Effector CD4-positive, alpha-beta T cell (primary cell): ENCODE results near the gene ARMC10.
"Not testable (repeated sequence)": the region's sequence is repeated elsewhere in the genome, so short reads cannot be mapped to it uniquely, and the experiment has no call there.

Experiments
- DNase-seq: peaks from one replicate; pipeline ENCODE4 v3.0.0-alpha.2; 2020

Gene ARMC10

DNA sequence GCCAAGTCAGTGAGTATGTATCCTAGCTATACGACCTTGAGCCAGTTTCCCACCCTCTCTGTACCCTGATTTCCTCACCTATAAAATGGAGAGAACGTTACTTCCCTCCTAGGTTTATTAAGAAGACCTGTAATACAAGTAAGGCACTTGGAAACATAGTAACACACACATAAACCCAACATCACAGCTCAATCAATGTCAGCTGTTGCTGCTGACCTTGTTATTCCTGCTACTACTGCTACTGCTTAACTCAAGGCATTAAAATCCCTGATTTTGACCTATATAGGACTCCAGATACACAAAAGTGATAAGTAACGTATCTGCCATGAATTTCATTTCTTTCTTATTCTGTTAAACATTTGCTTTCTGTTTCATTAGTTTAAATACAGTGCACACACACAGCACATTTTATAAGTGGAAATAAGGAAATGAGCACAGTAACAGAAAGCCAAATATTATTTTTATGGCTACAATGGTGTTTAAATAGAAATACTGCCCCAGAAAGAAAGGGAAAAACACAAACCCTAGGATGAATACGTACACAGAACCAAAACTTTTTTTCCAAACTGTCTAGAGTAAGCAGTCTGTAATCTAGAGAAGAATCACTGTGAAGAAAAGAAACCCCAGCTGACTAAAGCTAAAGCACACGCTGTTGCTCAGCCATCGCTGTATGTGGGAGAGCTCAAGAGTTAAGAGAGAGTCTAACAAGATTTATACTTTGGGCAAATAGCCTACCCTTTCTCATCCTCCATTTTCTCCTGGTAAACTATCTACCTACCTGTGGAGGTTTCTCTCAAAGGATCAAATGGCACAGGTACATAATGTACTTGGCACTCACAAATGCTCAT, 55.0 kb downstream of the ARMC10 start:
- DNase-seq = no peak

DNA sequence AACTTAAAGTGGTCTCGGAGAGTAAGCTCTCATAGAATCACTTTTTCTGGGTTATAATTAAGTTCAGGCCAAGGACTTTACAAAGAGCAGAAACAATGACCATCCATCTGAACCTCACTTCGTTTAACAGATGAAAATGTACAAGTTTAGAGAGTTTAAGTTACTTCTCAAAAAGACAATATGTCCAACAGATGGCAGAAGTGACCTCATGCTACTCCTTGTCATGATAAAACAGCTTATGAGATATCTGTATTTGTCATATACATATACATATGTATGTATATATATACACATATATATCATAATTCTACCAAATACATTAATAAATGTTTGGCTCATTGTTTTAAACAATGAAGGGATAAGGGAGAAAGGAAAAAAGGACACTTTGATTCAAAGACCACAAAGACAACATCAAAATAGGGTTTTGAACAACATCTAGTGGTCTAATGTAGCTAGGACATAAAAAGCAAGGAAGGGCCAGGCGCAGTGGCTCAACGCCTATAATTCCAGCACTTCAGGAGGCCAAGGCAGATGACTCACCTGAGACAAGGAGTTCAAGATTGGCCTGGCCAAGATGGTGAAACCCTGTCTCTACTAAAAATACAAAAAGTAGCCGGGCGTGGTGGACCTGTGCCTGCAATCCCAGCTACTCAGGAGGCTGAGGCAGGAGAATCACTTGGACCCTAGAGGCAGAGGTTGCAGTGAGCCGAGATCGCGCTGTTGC, 56.1 kb downstream of the ARMC10 start:
- no peak for DNase-seq

DNA sequence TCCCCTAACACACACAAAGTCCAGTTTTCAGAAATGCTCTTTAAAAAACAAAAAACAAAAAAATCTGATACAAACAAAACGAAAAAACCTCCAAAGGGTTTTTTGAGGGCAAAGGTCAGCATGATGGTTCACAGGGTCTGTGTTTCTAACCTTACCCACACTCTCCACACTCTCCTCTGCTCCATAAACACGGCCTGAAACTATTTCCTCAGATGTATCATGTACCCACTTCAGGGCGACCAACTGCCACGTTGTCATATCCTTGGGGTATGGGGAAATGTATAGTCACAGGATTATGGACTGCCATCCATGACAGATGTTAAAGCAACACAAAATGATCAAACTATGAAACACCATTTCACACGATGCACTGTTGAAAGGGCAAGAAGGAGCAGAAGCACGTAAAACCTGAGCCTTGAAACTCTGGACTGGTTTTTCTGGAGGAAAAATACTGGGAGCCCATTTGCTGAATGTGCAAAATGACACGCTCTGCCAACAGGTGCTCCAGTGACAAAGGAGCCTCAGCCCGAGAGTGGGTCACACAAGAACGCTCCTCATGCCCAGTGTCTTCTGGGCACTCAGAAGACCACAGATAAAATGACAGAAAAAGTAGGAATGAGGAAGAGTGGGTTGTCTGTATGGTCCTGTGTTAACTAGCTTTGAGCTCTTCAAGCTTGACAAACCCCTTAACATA, 58.2 kb downstream of the ARMC10 start:
- no peak for DNase-seq

DNA sequence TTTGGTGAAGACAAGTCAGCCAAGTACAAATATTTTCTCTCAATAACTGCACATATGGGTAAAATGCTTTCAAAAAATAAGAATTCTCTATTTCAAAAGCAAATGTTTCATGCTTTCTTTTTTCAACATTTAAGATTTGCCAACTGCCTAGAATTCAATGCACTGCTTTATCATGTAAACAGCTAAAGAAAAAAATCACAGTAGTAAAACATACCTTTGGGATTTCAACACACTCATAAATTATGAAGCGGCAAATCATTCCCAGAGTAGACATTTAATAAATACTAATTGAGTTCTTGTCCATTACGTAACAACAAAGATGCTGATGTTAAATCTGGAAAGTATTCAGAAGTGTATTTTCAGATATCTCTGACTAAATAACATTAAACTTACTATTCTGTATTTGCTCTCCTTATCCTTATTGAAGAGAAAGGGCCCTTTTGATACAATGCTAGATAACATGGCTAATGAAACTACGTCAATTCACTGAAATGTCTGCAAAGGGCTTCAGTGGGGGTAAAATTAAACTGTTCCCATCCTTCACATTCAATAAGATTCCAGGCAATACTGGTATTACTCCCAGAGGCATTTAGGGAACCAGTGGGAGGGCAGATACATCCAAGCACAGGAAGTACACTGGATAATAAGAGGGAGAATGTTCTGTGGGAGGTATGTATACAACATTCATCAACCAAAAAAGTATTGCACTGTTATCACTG, 60.1 kb downstream of the ARMC10 start:
- DNase-seq = no peak

DNA sequence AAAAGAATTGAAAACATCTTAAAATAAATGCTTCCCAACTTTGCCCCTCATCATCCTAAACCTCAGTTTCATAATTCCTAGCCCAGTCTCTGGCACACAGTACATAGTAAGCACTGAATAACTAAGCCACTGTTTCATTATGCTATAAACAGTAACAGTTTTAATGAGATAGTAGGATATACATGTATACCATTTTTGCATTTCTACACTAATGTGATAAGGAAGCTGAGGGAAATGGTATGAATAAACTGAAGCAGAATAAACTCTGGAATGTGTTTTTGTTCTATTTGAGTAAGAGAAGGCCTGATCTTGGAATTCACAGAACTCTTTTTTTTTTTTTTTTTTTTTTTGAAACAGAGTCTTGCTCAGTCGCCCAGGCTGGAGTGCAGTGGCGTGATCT, 65.1 kb downstream of the ARMC10 start:
- DNase-seq = no peak

DNA sequence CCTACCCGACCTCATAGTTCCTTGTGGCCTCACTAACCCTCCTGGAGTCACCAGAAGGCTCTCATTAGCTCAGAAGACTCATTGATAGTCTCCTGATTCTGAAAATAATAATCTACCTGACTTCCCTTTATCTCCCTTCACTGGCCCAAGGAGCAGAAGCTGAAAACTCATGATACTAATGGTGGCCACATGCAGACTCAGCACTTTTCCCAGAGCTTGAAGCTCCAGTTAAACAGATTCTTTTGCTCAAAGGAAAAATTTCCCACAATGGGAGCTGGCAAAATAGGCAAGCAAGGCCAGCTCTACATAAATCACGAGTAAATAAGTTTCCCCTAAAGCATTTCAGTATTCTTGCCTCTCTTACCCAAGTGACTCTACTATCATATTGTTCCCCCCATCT, 65.7 kb downstream of the ARMC10 start:
- no peak for DNase-seq

DNA sequence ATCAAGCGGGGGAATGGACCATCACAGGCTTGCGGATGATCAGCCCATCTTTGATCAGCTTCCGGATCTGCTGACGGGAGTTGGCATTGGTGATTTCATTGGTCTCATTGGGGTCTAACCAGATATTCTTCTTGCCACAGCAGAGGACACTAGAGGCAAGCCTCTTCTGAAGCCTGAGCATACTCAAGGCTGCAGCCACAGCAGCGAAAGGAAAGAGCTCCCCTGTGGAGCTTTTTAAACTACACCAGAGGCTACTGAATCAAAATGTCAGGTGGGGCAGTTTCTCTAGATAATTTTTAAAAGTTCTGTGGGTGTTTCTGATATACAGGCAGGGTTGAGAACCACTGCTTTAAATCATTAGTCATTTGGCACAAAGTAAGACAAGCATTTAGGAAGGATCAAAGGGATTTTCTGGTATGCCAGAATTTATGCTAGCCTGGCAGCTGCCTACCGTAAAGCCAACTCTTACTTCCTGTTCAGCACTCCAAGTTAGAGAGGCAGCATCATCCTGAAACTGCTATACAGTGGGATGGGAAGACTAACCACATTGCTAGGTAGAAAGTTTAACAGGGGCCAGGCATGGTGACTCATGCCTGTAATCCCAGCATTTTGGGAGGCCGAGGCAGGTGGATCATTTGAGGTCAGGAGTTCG, 66.9 kb downstream of the ARMC10 start:
- no peak for DNase-seq

DNA sequence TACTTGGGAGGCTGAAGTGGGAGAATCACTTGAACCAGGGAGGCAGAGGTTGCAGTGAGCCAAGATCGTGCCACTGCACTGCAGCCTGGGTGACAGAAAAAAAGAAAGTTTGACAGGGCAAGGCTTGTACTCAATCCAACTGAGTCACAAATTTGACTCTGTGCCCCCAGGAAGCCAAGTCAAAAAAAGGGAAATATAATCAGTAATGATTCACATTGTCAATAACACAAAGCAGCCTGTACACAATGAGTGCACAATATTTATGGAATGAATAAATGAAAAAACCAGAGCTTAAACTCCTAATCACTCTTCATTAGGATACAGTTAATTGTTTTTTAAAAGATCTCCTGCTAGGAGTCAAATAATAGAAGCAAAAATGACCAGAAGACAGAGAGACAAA, 67.6 kb downstream of the ARMC10 start:
- DNase-seq = no peak

DNA sequence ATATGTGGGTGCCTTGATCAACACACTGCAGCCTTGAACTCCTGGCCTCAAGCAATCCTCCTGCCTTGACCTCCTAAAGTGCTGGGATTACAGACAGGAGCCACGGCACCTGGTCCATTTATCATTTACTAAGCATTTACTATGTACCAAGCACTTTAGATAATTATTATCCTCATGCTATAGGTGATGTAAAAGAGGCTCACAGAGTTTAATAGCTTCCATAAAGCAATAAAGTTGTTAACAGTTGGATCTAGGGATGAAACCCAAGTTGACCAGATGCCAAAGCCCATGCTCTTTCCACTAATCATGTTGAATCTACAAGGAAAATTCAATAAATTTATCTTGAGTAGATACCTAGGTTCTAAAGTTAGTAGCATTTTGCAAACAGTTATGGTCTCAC, 68.9 kb downstream of the ARMC10 start:
- DNase-seq = no peak

DNA sequence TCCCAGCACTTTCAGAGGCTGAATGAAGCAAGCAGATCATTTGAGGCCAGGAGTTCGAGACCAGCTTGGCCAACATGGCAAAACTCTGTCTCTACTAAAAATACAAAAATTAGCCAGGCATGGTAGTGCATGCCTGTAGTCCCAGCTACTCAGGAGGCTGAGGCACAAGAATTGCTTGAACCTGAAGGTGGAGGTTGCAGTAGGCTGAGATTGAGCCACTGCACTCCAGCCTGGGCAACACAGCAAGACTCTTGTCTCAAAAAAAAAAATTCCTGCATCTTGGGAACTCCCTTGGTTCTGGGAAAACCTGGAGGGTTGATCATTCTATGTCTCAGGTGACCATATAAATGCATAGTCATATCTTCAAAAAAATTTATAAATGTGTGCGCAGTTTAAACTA, 69.8 kb downstream of the ARMC10 start:
- DNase-seq = not testable (repeated sequence)

DNA sequence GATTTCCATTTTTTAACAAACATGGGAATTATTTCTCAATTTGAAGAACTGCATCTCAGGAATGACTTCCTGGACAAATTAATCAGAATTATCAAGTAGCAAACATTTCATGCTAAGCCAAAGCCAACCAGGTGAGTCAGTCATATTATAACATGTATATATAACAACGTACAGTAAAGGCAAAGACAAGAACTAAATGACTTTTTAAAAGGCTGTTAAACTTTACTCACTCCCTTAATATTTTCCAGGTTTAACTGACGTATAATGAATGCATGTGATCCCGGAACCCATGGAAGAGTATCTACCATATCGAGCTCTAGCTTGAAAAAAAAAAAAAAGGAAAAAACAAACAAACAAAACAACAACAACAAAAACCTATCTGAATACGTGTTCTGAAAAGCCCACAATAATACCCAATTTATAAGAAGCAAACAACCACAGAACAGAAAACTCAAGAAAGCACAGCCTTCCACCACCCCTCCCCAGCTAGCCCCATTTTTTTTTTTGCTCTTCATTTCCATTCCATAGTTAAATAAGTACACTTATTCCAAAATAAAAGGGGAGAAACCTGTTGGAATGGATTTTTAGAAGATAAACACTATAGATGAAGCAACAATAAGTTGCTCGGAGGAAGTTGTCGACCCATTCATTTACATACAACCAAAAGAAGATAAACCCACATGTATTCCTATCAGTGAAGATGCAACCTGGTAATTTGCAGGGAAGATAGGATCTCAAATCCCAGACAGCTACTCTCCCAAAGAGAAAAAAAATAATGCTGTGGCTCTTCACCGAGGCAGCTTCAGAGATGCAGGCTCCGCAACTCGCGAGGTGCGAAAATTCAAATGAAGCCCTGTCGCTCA, 73.4 kb downstream of the ARMC10 start:
- DNase-seq = no peak
